Activated CD8-positive, alpha-beta memory T cell treated with anti-CD3 and anti-CD28 coated beads, Interleukin-2, amount 50 U/mL, for 1 hour (primary cell): ENCODE data around the gene OLIG2.

ENCODE experiments used
- DNase-seq: peaks from one replicate; pipeline ENCODE4 v3.0.0-alpha.2; 2020; ENCODE audit errors: extremely low read depth

Gene OLIG2

GRCh38 chr21:33063907-33064622 lies 38.3 kb downstream of the OLIG2 start:
- no peak for DNase-seq

- no peak for DNase-seq
Observed at GRCh38 chr21:33064623-33065390, 39.1 kb downstream of the OLIG2 start.

GRCh38 chr21:33067043-33067442 lies 41.3 kb downstream of the OLIG2 start:
- DNase-seq: no peak

GRCh38 chr21:33067457-33067856 lies 41.7 kb downstream of the OLIG2 start:
- DNase-seq: no peak

- DNase-seq: no peak
Observed at GRCh38 chr21:33069243-33069642, 43.5 kb downstream of the OLIG2 start.

- no peak for DNase-seq
Observed at GRCh38 chr21:33069645-33069993, 43.9 kb downstream of the OLIG2 start.

- DNase-seq: no peak
Observed at GRCh38 chr21:33069994-33070743, 44.4 kb downstream of the OLIG2 start, which contains the start of gene OLIG1. OLIG1 (plus strand) TSS chr21:33070141; CDS start chr21:33070247, 106 bp downstream.

GRCh38 chr21:33070744-33070997 lies 44.9 kb downstream of the OLIG2 start:
- no peak for DNase-seq

- no peak for DNase-seq
Observed at GRCh38 chr21:33070998-33071769, 45.4 kb downstream of the OLIG2 start.

GRCh38 chr21:33071770-33072306 lies 46.1 kb downstream of the OLIG2 start:
- DNase-seq: no peak

- DNase-seq: no peak
Observed at GRCh38 chr21:33073636-33074035, 47.9 kb downstream of the OLIG2 start.

- DNase-seq: no peak
Observed at GRCh38 chr21:33075128-33075527, 49.4 kb downstream of the OLIG2 start.

- DNase-seq: no peak
Observed at GRCh38 chr21:33075596-33076195, 50.0 kb downstream of the OLIG2 start.

GRCh38 chr21:33076600-33077329 lies 51.0 kb downstream of the OLIG2 start:
- no peak for DNase-seq
